Fibroblast of pulmonary artery (primary cell): ENCODE measurements around the gene MSLN.
"Not testable (repeated sequence)": the region's sequence is repeated elsewhere in the genome, so short reads cannot be mapped to it uniquely, and the experiment has no call there.

Source experiments
- DNase-seq: peaks from one replicate; pipeline ENCODE4 v3.0.0-alpha.2; 2010; ENCODE audit warnings: low read depth
- H3K4me3 ChIP-seq: replicated peaks from 2 replicates; pipeline ENCODE4 v1.5.1; 2011; ENCODE audit warnings: low read depth, mild to moderate bottlenecking, control low read depth, low read length, moderate library complexity
- TF ChIP-seq, protein P1 (sequence below): IDR thresholded peaks from 2 replicates; pipeline ENCODE4 v1.5.1; 2011; ENCODE audit warnings: mild to moderate bottlenecking, control low read depth, low read length, inconsistent platforms; ENCODE audit errors: missing control alignments

MSLN gene

DNA sequence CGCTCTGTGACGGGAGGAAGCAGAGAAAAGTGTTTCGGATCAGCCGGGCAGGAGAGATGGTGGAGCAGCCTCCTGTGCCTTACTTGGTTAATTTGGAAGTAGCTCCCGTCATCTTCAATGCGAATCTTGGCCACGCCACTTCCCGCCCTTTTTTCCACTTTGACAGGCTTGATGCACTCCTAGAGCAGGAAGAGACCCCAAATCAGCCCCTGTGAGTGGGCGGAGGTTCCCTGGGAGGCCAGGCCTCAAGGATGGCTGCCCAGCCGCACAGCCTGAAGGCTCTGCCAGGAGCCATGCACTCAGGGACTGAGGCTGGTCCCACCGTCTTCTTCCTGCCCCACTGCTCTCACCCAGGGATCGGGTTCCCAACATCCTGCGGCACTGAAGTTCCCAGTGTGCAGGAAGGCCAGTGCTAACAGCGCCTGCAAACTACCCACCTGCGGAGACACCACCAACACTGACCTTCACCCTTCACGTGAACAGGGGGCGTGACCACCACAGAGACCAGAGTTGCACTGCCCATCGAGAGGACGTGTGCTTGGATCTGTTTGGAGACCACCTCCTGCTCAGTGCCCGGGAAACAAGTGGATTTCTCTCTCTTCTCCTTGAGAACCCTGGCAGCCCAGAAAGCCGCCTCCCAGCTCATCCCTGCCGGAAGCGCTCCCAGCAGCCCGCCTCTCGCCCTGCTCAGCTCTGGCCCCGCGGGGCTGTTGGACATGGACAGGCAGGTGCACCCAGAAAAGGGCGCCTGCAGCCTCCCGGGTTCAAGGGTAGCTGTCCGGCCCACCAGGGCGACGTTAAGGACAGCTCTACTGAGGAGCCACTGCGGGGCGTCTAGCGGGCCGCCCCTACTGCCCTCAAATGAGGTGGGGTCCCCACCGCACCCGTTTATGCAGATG is 20.7 kb upstream of the MSLN start:
- DNase-seq = no peak
- TF ChIP-seq, protein P1, sequence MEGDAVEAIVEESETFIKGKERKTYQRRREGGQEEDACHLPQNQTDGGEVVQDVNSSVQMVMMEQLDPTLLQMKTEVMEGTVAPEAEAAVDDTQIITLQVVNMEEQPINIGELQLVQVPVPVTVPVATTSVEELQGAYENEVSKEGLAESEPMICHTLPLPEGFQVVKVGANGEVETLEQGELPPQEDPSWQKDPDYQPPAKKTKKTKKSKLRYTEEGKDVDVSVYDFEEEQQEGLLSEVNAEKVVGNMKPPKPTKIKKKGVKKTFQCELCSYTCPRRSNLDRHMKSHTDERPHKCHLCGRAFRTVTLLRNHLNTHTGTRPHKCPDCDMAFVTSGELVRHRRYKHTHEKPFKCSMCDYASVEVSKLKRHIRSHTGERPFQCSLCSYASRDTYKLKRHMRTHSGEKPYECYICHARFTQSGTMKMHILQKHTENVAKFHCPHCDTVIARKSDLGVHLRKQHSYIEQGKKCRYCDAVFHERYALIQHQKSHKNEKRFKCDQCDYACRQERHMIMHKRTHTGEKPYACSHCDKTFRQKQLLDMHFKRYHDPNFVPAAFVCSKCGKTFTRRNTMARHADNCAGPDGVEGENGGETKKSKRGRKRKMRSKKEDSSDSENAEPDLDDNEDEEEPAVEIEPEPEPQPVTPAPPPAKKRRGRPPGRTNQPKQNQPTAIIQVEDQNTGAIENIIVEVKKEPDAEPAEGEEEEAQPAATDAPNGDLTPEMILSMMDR = no peak
- H3K4me3 ChIP-seq = peak overlapping the region; percentile 84

GRCh38 chr16:740459-740763 is 20.1 kb upstream of the MSLN start:
- TF ChIP-seq, protein P1 = no peak
- no peak for DNase-seq
- peak overlapping the region; percentile 84 for H3K4me3 ChIP-seq

GRCh38 chr16:740764-741505 is 19.6 kb upstream of the MSLN start, which contains the start of gene CIAO3:
CIAO3 (minus strand) TSS chr16:740997; CDS start chr16:740985, 12 bp downstream.
- H3K4me3 ChIP-seq = peak within 1 kb of the TSS; percentile 84
- peak; percentile 91 for DNase-seq
- TF ChIP-seq, protein P1 = peak; percentile 35

DNA sequence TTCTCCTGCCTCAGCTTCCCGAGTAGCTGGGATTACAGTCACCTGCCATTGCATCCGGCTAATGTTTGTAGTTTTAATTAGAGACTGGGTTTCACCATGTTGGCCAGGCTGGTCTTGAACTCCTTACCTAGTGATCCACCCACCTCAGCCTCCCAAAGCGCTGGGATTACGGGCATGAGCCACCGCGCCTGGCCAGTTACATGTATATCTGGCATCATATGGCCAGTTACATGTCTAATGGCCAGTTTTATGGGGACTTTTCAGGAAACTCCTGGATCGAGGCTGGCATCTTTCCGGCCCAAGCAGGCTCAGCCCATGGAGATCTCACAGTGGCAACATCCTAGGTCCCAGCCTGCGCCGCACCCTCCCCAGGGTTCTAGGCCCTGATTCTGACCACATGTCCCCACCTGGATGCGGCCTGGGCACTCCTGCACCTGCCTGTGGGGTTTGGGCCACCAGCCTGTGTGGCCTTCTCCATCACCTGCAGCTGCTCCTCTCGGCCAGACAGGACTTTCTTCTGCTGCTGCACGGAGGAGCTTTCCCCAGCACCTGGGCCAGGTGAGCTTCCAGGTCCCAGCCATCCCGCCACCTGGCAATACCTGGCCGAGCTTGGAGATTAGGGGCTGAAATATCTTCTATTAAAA is 18.4 kb upstream of the MSLN start:
- TF ChIP-seq, protein P1 = no peak
- DNase-seq = no peak
- H3K4me3 ChIP-seq = no peak overlapping the region

- DNase-seq, H3K4me3 ChIP-seq: not testable (repeated sequence)
These were observed 17.6 kb upstream of the MSLN start for GRCh38 chr16:742894-743293.

DNA sequence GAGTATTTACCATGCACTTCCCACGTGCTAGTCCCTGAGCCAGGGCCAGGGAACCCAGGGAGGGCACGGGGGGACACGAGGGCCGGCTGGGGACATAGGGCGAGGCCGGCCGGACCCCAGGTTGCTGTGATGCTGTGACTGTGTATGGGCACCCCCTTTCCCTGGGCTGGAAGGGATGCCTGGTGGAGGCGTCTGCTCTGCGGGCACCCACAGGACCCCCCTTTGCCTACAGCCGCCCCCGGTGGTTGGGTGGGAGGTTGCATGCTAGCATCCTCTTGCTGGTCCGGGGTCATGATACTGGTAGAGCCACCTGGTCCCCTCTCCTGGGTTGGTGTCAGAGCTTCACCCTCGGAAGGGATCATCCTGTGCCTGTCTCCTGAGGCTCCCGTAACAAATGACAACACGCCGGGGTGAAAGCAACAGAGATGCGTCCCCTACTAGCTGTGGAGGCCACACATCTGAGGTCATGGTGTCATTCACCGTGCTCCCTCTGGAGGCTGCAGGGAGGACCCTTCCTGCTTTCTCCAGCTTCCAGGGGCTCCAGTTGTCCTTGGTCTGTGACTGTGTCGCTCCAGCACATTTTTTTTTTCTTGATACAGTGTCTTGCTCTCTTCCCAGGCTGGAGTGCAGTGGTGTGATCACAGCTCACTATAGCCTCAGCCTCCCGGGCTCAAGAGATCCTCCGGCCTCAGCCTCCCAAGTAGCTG is 16.6 kb upstream of the MSLN start:
- TF ChIP-seq, protein P1 = no peak

DNA sequence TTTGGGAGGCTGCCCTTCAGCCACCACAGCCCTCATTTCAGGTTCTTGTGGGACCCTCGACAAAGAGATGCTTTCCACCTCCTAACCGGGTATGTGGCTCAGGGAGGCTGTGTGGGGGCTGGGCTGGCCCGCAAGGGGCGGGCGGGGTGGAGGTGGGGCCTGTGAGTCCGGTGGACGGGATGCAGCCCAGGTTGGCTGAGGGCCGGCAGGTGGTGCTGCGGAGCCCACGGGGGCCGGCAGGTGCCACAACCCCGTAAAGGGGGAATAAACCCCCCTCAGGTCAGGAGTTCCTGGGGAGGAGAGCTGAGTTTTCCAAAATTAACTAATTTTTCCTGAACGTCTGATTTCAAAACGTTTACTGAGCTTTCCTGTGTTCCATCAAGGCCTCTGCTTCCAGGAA is 14.8 kb upstream of the MSLN start:
- TF ChIP-seq, protein P1 = peak; percentile 18
- no peak for DNase-seq
- no peak overlapping the region for H3K4me3 ChIP-seq

More for the DNA sequence above, 16.6 kb upstream of the MSLN start:
- no peak for DNase-seq
- H3K4me3 ChIP-seq = no peak overlapping the region
